GM21529 (cell line): ENCODE results near the gene HYOU1.
"Not testable (repeated sequence)": the region's sequence is repeated elsewhere in the genome, so short reads cannot be mapped to it uniquely, and the experiment has no call there.

Source experiments
- ATAC-seq: cut with Tn5 transposase; IDR thresholded peaks from one replicate; pipeline ENCODE4 v1.9.1; 2021; ENCODE audit not compliant: unreplicated experiment

HYOU1 gene

DNA sequence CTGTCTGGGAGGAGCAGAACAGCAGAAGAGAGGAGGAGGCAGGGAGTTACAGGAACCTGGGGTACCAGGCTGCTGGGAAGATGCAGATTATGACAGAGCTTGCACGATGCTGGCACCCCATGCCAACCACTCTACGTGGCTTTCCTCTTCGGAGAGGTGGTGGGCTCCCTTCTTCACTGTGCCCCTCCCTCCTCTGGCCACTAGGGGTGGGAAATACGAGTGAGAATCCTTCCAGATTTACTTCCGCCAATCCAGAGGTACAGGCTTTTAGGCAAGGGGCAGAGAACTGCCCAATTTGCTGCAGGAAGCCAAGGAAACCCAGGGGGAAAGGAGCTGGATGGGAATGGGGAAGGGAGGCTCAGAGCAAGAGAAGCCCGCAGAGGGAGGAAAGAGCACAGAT is 12.3 kb downstream of the HYOU1 start:
- no peak for ATAC-seq

DNA sequence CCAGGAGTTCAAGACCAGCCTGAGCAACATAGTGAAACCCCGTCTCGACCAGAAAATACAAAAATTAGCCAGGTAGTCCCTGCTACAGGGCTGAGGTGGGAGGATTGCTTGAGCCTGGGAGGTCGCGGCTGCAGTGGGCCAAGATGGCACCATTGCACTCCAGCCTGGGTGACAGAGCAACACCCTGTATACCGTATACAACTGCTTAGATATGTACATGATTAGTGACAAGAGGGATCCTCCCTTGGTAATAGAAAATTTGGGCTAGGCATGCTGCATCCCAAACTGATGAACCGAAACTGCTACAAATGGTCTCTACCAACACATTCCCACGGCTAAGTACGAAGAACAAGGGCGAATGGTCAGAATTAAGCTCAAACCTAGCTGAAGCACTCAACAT is 14.1 kb downstream of the HYOU1 start:
- ATAC-seq, result no peak

- ATAC-seq, result no peak
Measured at GRCh38 chr11:119041821-119042514, 15.0 kb downstream of the HYOU1 start.

GRCh38 chr11:119039471-119039870 is 17.5 kb downstream of the HYOU1 start:
- ATAC-seq, result not testable (repeated sequence)

GRCh38 chr11:119038884-119039283 is 18.1 kb downstream of the HYOU1 start:
- no peak for ATAC-seq

- no peak for ATAC-seq
Measured at GRCh38 chr11:119034813-119035212, 22.2 kb downstream of the HYOU1 start.

DNA sequence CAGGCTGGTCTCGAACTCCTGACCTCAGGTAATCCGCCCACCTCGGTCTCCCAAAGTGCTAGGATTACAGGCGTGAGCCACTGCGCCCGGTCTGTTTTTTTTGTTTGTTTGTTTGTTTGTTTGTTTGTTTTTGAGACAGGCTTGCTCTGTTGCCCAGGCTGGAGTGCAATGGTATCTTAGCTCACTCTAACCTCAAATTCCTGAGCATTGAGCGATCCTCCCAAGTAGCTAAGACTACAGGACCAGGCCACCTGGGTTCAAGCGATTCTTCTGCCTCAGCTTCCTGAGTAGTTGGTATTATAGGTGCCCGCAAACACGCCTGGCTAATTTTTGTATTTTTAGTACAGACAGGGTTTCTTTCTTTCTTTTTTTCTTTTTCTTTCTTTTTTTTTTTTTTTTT is 23.6 kb downstream of the HYOU1 start:
- not testable (repeated sequence) for ATAC-seq

GRCh38 chr11:119031912-119032280 is 25.1 kb downstream of the HYOU1 start:
- no peak for ATAC-seq

GRCh38 chr11:119030329-119031047 is 26.5 kb downstream of the HYOU1 start, which contains the start of gene SLC37A4:
TSS of gene SLC37A4 (minus strand) at chr11:119030877.
- ATAC-seq, result peak; percentile 82

GRCh38 chr11:119030029-119030328 is 27.0 kb downstream of the HYOU1 start:
- peak; percentile 11 for ATAC-seq

GRCh38 chr11:119029340-119030028 is 27.5 kb downstream of the HYOU1 start:
- peak; percentile 17 for ATAC-seq

- ATAC-seq, result no peak
Measured at GRCh38 chr11:119029069-119029339, 28.0 kb downstream of the HYOU1 start.

DNA sequence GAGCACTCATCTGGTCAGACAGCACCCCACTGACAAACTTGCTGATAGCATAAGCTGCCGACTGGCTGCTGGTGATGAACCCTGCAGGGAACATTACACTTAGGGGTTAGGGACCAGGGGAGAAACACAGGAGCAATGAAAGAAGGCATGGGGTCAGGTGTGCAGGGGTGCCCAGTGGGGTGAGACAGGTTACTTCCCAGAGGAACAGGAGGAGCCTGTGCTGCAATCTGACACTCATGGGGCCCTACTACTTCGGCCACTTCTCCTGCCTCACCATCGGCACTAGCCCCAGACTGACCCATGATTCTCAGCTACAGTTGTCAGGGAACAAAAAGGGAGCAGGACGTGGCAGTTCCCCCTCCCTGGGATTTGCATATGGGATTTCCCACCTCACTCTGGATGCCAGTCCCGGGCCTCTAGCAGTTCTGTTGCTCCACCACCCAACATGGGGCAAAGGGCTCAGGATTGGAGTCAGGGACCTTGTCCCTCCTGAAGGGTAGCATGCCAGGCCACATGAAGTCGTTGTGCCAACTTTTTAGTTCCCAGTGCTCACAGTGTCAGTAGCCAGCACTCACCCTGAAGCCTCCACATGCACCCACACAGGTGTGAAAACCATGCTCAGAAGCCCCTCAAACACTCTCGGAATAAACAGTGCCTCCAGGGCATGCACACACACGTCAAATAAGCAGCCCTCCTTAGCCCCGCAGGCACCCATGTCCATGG is 28.5 kb downstream of the HYOU1 start:
- ATAC-seq, result no peak

DNA sequence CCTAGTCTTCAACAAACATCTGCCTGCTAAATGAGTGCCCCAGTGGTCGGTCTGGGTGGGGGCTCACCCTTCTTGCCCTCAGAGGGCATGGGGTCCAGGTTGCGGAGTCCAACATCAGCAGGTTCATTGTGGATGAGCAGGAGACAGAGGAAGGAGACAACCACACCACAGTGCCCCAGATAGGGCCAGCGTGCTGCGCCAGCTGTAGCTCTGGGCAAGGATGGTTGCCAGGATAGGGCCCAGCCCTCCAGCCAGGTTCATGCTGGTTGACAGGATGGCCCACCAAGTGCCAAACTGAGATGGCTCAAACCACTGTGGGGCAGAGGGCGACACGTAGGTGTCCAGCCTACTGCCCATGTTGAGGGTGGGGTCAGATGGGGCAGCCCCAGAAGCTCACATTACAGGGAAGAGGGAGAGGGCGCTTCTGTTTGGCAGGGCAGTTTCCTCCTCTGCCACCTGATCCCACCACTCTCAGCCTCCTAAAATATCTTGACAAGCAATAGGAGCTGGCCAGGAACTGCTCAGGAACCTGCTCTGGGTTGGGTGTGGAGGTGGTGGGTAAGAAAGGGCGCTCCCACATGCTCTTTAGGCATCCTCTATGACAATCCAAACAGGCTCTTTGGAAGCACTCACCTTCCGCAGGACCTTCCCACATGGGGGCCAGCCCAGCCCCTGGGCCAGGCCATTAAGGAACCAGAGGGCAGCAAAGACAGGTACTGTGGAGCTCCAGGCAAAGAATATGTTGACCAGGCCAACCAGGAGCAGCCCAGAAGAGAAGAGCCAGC is 29.3 kb downstream of the HYOU1 start:
- ATAC-seq, result no peak

- ATAC-seq, result no peak
Measured at GRCh38 chr11:119026970-119027369, 30.0 kb downstream of the HYOU1 start.

DNA sequence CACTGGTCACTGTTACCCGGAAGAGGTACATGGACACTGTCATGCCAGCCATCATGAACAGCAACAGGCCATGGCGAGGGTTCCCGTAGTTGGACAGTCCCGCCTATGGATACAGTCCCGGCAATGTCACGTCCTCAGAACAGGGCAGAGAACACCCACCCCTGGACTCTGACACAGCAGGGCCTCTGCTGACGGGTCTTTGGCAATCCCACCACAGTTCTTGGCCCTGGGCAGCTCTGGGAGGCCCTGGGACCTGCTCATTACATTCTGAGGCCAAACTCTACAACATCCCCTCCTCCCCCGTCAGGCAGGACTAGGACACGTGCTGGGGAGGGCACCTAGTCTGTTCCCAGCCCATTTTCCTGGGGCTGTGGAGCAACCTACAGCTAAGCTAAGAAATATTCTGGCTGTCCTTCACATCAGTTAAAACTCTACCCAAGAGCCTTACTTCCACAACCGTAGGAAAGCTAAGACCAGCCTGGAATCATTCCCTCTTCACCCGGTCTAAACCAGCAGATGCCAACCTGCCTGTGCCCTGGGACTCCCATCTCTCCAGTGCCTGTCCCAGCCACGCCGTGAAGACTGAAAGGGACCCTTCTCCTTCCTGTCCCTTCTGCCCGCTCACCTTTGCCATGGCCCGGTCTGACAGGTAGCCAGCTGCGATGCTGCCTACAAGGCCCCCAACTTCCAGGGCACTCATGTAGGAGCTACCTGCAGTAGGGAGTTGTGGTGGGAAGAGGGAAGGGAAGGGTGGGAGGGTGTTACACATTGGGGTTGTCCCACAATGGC is 30.8 kb downstream of the HYOU1 start:
- no peak for ATAC-seq

GRCh38 chr11:119025541-119025940 is 31.5 kb downstream of the HYOU1 start:
- no peak for ATAC-seq

DNA sequence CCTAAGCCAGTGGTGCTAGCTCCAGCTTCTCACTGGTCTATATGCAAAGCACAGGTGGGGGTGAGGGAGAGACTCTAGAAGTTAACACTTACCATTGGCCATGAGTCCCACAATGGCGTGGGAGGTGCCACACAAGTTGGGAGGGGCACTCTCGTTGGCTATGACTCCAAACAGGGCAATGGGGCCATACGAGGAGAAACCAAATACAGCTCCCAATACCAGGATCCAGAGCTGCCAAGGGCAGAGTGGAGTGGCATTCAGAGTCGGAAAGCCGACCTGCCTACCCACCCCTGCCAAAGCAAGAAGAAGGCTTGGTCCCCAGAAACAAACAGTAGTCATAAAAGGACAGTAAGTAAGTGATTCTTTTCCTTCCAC is 31.9 kb downstream of the HYOU1 start:
- no peak for ATAC-seq

GRCh38 chr11:119024430-119025098 is 32.4 kb downstream of the HYOU1 start:
- no peak for ATAC-seq

GRCh38 chr11:119023741-119024140 is 33.3 kb downstream of the HYOU1 start:
- ATAC-seq, result no peak
